ENCODE measurements around the gene TAP2. TPM values are rescaled to one million over a fixed set of nuclear protein-coding genes. Genes with fewer than 3 reads are reported as not detected.

Gene TAP2
- total and polyA plus RNA-seq, 4 donors: 2.5 to 48.1 (median 26.1) TPM

DNA sequence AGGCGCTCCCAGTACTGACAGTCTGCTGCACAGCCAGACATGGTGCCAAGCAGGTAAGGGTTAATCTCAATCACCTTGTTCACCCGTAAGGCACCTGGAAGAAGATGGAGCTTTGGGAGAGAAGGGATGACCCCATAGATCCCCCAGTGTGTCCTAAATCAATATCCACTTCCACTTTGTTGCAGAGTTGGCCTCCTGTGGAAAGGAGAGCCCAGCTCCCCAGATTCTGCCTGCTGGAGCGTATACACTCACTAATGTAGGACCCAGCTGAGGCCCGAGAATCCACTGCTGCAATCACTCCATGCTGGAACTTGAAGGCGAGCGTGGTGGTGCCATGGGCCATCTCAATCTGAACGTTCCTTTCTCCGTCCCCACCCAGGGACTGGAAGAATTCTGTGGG, 4.2 kb upstream of the TAP2 start:
- peaks cover 0 to 3% of the 10 kb centered on the region in 2 donors for H3K36me3 ChIP-seq (ENCODE audit: control insufficient read depth in 1 of 2, insufficient read depth in 2 of 2, low read length in 1 of 2)

DNA sequence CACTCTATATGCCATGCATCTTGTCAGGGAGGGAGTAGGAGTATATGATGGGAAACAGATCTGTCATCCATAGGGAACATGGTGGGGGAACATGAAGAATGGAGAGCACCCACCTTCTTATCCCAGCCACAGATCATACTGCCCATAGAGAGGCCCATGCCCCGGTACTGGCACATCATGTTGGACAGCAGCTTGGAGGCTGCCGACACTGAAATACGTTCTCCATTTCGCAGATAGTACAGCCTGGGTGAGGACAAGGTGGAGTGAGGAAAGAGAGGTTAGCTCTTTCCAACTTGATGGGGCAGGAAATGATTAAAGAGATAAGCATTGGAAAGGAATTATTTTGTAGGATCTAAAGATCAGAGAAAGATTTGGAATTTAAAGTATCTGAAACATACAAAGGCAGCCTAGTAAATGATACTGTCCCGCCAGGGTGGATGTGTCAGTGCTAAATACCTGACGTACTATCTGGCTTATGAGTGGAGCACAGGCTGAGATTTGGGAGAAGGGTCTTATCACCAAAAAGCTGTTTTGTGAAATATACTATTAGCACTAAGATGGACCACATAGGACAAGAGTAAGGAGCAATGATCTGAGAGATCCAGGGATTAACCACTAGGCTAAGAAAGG, 3.6 kb upstream of the TAP2 start:
- Histone ChIP-seq H3K9me3 (ENCODE audit: control insufficient read depth, low read length) (no peaks in the 10 kb centered on the region), H3K36me3 (ENCODE audit: control insufficient read depth in 1 of 2, insufficient read depth in 2 of 2, low read length in 1 of 2) (peaks cover 0 to 2% of the 10 kb centered on the region in 2 donors), H3K4me3 (ENCODE audit: low read length in 2 of 2) (no peak overlapping the region), H3K4me1 (ENCODE audit: control insufficient read depth in 1 of 2, insufficient read depth in 2 of 2, low read length in 2 of 2) (no peaks in the 10 kb centered on the region), H3K27me3 (ENCODE audit: control insufficient read depth in 1 of 2, insufficient read depth in 2 of 2, low read length in 1 of 2) (no peaks in the 10 kb centered on the region), H3K27ac (ENCODE audit: low read depth in 1 of 2, low read length in 2 of 2) (no peak overlapping the region)
- ATAC-seq (ENCODE audit: low FRiP score) (no peak), DNase-seq (no peak)
- intact Hi-C loops (cut with DNase I): loop anchor here in 1 of 2 donors (5.0 kb wide), 1 partner anchor 130 kb away; no protein-coding TSS in a partner anchor
- 94 to 98% methylated on average over 6 of the region's 6 CpGs for WGBS, 2 donors

More for the DNA sequence above, 4.2 kb upstream of the TAP2 start:
- no peak for DNase-seq
- ATAC-seq (ENCODE audit: low FRiP score): no peak
- no peak overlapping the region for H3K4me3 ChIP-seq (ENCODE audit: low read length in 2 of 2)
- intact Hi-C loops (cut with DNase I): loop anchor here in 1 of 2 donors (5.0 kb wide), 1 partner anchor 130 kb away; no protein-coding TSS in a partner anchor
- no peaks in the 10 kb centered on the region for H3K27me3 ChIP-seq (ENCODE audit: control insufficient read depth in 1 of 2, insufficient read depth in 2 of 2, low read length in 1 of 2)
- 93 to 94% methylated on average over 8 of the region's 8 CpGs for WGBS, 2 donors
- no peak overlapping the region for H3K27ac ChIP-seq (ENCODE audit: low read depth in 1 of 2, low read length in 2 of 2)
- H3K9me3 ChIP-seq (ENCODE audit: control insufficient read depth, low read length): no peaks in the 10 kb centered on the region
- H3K4me1 ChIP-seq (ENCODE audit: control insufficient read depth in 1 of 2, insufficient read depth in 2 of 2, low read length in 2 of 2): no peaks in the 10 kb centered on the region

DNA sequence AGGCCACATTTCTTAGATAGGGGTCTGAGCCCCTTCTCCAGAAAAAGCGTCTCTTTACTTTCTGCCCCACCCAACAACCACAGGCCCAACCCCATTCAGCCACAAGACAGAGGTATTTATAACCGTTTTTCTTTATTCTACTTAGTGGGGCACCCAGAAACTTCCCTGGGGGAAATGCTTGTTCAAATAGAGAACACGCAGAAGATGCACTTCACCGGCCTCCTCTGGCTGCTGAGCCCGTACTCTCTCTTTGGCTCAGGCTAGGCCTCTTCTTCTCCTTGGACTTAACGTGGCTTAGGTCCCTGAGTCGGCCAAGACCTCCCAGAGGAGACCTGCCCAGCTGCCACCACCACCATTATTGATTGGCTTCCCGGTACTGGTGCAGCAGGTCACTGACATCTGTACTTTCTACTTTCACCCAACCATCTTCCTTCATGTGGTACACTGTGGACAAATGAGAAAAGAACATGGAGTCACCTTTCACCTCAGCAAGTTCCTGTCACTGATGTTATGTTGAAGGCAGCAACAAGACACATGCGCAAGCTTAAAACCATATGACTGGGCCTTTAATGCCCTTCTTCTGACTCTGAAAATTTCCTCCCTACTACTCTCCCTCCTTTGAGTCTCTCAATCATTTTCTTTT, 2.2 kb upstream of the TAP2 start:
- Histone ChIP-seq H3K4me3 (ENCODE audit: low read length in 2 of 2) (no peak overlapping the region), H3K27ac (ENCODE audit: low read depth in 1 of 2, low read length in 2 of 2) (no peak overlapping the region), H3K4me1 (ENCODE audit: control insufficient read depth in 1 of 2, insufficient read depth in 2 of 2, low read length in 2 of 2) (no peaks in the 10 kb centered on the region), H3K36me3 (ENCODE audit: control insufficient read depth in 1 of 2, insufficient read depth in 2 of 2, low read length in 1 of 2) (no peaks in the 10 kb centered on the region), H3K9me3 (ENCODE audit: control insufficient read depth, low read length) (no peaks in the 10 kb centered on the region), H3K27me3 (ENCODE audit: control insufficient read depth in 1 of 2, insufficient read depth in 2 of 2, low read length in 1 of 2) (no peaks in the 10 kb centered on the region)
- no peak for ATAC-seq (ENCODE audit: low FRiP score)
- 93 to 94% methylated on average over 9 of the region's 9 CpGs for WGBS, 2 donors
- DNase-seq: no peak
- intact Hi-C loops (cut with DNase I): loop anchor here in 1 of 2 donors (5.0 kb wide), 1 partner anchor 132 kb away; no protein-coding TSS in a partner anchor

DNA sequence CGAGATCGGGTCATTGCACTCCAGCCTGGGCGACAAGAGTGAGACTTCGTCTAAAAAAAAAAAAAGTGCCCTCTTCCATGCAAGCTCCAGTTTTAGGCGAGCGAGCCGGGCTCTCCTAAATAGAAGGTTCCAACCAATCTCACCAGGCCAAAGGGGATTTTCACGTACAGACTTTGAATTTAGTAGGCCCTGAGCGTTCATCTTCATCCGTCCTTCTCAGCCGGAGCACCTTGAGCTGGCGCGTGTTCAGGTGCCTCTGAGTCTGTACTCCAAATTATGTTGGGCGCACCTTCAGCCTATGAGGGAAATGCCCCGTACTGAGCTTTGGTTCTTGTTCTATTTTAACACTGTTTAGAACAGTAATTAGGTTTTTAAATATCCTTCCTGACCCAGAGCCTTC, 817 bp upstream of the TAP2 start:
- Histone ChIP-seq H3K27me3 (ENCODE audit: control insufficient read depth in 1 of 2, insufficient read depth in 2 of 2, low read length in 1 of 2) (no peaks in the 10 kb centered on the region), H3K27ac (ENCODE audit: low read depth in 1 of 2, low read length in 2 of 2) (no peak overlapping the region), H3K36me3 (ENCODE audit: control insufficient read depth in 1 of 2, insufficient read depth in 2 of 2, low read length in 1 of 2) (no peaks in the 10 kb centered on the region), H3K4me1 (ENCODE audit: control insufficient read depth in 1 of 2, insufficient read depth in 2 of 2, low read length in 2 of 2) (no peaks in the 10 kb centered on the region), H3K9me3 (ENCODE audit: control insufficient read depth, low read length) (no peaks in the 10 kb centered on the region), H3K4me3 (ENCODE audit: low read length in 2 of 2) (no peak overlapping the region)
- no peak for ATAC-seq (ENCODE audit: low FRiP score)
- WGBS, 2 donors: 87 to 89% methylated on average over 15 of the region's 15 CpGs
- intact Hi-C loops (cut with DNase I): loop anchor here (1.0 to 2.0 kb wide), 2 partner anchors 15 kb away; partner anchors contain the start of gene PSMB9 (in 2 of the 2)
- DNase-seq: no peak

DNA sequence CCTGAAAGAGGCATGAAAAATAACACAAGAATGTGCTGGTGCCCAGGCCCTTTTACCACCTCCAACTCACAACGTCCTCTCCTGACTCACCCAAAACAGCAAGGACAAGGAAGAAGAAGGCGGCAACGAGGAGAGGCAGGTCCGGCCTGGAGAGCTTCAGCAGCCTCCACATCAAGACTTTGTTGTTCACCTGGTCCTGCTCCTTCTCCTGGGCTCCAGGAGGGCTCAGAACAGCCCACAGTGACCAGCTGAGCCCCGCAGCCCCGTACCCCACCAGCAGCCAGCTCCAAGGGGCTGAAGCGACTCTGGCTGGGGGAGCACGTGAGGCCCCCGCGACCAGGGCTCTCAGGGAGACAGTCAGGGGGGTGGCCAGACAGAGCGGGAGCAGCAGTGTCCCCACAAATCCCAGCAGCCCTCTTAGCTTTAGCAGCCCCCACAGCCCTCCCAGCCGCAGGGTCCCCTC, 857 bp downstream of the TAP2 start:
- Histone ChIP-seq H3K4me3 (ENCODE audit: low read length in 2 of 2) (peak overlapping the region; percentile 52 to 83), H3K4me1 (ENCODE audit: control insufficient read depth in 1 of 2, insufficient read depth in 2 of 2, low read length in 2 of 2) (no peaks in the 10 kb centered on the region), H3K36me3 (ENCODE audit: control insufficient read depth in 1 of 2, insufficient read depth in 2 of 2, low read length in 1 of 2) (no peaks in the 10 kb centered on the region), H3K27ac (ENCODE audit: low read depth in 1 of 2, low read length in 2 of 2) (peak overlapping the region in 1 of 2 donors; percentile 58), H3K27me3 (ENCODE audit: control insufficient read depth in 1 of 2, insufficient read depth in 2 of 2, low read length in 1 of 2) (no peaks in the 10 kb centered on the region), H3K9me3 (ENCODE audit: control insufficient read depth, low read length) (no peaks in the 10 kb centered on the region)
- no peak for DNase-seq
- 23 to 31% methylated on average over 11 to 12 of the region's 12 CpGs for WGBS, 2 donors
- intact Hi-C loops (cut with DNase I): loop anchor here (1.0 to 2.0 kb wide), 2 partner anchors 17 to 31 kb away; partner anchors contain the start of gene PSMB9 (in 1 of the 2)
- no peak for ATAC-seq (ENCODE audit: low FRiP score)

DNA sequence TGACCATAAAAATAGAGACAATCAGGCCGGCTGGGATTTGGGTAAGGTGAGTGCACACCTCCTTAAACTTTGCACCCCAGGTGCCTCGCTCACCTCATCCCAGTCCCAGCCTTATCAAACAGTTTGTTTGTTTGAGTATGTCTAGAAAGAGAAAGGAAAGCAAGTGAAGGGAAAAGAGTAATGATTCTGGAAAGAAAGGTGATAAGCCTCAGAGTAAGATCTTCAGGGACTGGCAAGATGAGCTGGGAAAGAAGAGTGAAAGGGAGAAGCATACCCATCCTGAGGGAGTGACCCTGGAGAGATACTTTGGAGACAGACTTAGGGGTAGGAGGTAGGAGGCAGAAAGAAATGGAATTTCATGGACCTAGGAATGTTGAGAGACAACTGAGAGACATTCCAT, 1.7 kb downstream of the TAP2 start:
- Histone ChIP-seq H3K4me1 (ENCODE audit: control insufficient read depth in 1 of 2, insufficient read depth in 2 of 2, low read length in 2 of 2) (no peaks in the 10 kb centered on the region), H3K27me3 (ENCODE audit: control insufficient read depth in 1 of 2, insufficient read depth in 2 of 2, low read length in 1 of 2) (no peaks in the 10 kb centered on the region), H3K4me3 (ENCODE audit: low read length in 2 of 2) (no peak overlapping the region), H3K27ac (ENCODE audit: low read depth in 1 of 2, low read length in 2 of 2) (no peak overlapping the region), H3K36me3 (ENCODE audit: control insufficient read depth in 1 of 2, insufficient read depth in 2 of 2, low read length in 1 of 2) (no peaks in the 10 kb centered on the region), H3K9me3 (ENCODE audit: control insufficient read depth, low read length) (no peaks in the 10 kb centered on the region)
- intact Hi-C loops (cut with DNase I): no loop called here
- no peak for DNase-seq
- 97 to 98% methylated on average over 2 of the region's 2 CpGs for WGBS, 2 donors
- no peak for ATAC-seq (ENCODE audit: low FRiP score)

DNA sequence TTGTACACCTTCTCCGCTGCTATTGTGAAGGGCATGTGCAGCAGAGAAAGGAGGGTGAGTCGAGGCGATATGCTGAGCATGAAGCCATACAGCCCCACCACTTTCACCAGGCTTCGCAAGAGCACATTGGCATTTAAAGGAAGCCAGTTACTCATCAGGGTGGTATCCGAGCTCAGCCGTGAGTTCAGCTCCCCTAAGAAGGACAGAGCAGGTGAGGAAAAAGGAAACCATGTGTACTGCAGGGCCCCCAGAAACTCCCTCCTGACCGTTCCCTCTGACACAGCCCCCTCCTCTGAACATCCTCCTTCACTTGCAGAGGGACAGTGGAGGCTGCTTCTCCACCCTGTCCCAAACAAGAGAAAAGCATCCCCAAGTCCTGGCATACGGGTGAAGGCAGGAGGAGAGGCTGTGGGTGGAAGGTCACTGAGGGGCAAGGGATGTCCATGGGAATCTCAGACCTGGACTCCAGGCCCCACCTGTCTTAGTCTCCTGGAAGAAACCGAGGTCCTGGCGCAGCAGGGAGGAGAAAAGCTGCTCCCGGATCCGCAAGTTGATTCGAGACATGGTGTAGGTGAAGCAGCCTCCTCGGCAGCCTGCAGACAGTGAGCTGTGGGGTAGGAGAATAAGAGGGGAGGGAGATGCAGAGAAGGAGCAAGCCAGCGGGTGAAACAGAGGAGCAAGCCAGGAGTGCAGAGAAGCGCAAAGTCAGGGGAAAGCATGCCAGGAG, 3.2 kb downstream of the TAP2 start:
- ATAC-seq (ENCODE audit: low FRiP score): no peak
- Histone ChIP-seq H3K4me1 (ENCODE audit: control insufficient read depth in 1 of 2, insufficient read depth in 2 of 2, low read length in 2 of 2) (no peaks in the 10 kb centered on the region), H3K4me3 (ENCODE audit: low read length in 2 of 2) (no peak overlapping the region), H3K36me3 (ENCODE audit: control insufficient read depth in 1 of 2, insufficient read depth in 2 of 2, low read length in 1 of 2) (no peaks in the 10 kb centered on the region), H3K9me3 (ENCODE audit: control insufficient read depth, low read length) (no peaks in the 10 kb centered on the region), H3K27me3 (ENCODE audit: control insufficient read depth in 1 of 2, insufficient read depth in 2 of 2, low read length in 1 of 2) (no peaks in the 10 kb centered on the region), H3K27ac (ENCODE audit: low read depth in 1 of 2, low read length in 2 of 2) (no peak overlapping the region)
- WGBS, 2 donors: 91 to 95% methylated on average over 16 of the region's 16 CpGs
- DNase-seq: no peak
- intact Hi-C loops (cut with DNase I): no loop called here

DNA sequence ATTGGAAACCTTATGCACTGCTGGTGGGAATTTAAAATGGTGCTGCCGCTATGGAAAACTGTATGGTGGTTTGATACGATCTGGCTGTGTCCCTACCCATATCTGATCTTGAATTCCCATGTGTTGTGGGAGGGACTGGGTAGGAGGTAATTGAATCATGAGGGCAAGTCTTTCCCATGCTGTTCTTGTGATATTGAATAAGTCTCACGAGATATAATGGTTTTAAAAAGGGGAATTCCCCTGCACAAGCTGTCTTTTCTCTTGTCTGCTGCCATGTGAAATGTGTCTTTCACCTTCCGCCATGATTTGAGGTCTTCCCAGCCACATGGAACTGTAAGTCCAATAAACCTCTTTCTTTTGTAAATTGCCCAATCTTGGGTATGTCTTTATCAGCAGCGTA, 4.9 kb downstream of the TAP2 start:
- Histone ChIP-seq H3K27me3 (ENCODE audit: control insufficient read depth in 1 of 2, insufficient read depth in 2 of 2, low read length in 1 of 2) (no peaks in the 10 kb centered on the region), H3K4me1 (ENCODE audit: control insufficient read depth in 1 of 2, insufficient read depth in 2 of 2, low read length in 2 of 2) (no peaks in the 10 kb centered on the region), H3K9me3 (ENCODE audit: control insufficient read depth, low read length) (no peaks in the 10 kb centered on the region), H3K36me3 (ENCODE audit: control insufficient read depth in 1 of 2, insufficient read depth in 2 of 2, low read length in 1 of 2) (peaks cover 0 to 1% of the 10 kb centered on the region in 2 donors), H3K27ac (ENCODE audit: low read depth in 1 of 2, low read length in 2 of 2) (no peak overlapping the region), H3K4me3 (ENCODE audit: low read length in 2 of 2) (no peak overlapping the region)
- WGBS, 2 donors: 91 to 94% methylated on average over 5 of the region's 5 CpGs
- ATAC-seq (ENCODE audit: low FRiP score) (no peak), DNase-seq (no peak)
- intact Hi-C loops (cut with DNase I): loop anchor here in 1 of 2 donors (5.0 kb wide), 1 partner anchor 34 kb away; no protein-coding TSS in a partner anchor
